ENCODE measurements around the gene DDX54. TPM values are rescaled to one million over a fixed set of nuclear protein-coding genes. Genes with fewer than 3 reads are reported as not detected.
"Not testable (repeated sequence)": the region's sequence is repeated elsewhere in the genome, so short reads cannot be mapped to it uniquely, and the experiment has no call there.

DDX54 gene
- total RNA-seq, 1 experiment from 2014 or later = 83.0 TPM

DNA sequence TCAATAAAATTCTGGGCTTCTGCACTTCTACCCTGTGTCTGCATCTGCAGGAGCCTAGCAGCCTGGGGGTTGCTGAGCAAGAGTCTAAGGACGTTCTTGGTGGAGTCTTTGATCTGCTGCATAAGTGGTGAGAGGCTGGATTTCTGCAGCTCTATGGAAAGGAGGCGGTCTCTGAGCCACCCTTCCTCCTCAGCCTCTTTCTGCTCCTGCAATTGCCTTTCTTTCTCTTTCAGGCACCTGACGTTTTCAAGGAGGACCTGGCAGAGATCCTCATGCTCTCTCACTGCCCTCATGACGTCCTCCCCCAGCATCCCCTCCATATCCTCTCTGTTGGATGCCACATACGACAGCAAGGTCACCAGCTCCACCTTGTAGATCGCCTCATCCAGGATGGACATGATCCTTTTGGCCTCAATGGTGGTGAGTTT, 22.3 kb upstream of the DDX54 start:
- Histone ChIP-seq H3K9ac (ENCODE audit: extremely low read depth, insufficient read length, low read length) (no peak overlapping the region), H3K79me2 (ENCODE audit: insufficient read depth, low read length) (no peaks in the 10 kb centered on the region), H2AFZ (ENCODE audit: low read length) (no peak overlapping the region), H3K9me3 (ENCODE audit: control insufficient read depth, low read depth, low read length) (no peaks in the 10 kb centered on the region), H3K4me2 (ENCODE audit: insufficient read depth, insufficient read length, low read length) (no peak overlapping the region), H3K56ac (ENCODE audit: insufficient read length, low read depth, low read length) (no peak overlapping the region), H4K8ac (replicated peaks; ENCODE audit: insufficient read length, low read depth, low read length) (no peak overlapping the region), H4K20me1 (ENCODE audit: control insufficient read depth, insufficient read depth, insufficient read length) (no peaks in the 10 kb centered on the region), H2BK12ac (ENCODE audit: insufficient read length, low read depth, low read length) (no peak overlapping the region), H2BK120ac (ENCODE audit: low read depth, low read length, poor library complexity, severe bottlenecking) (no peak overlapping the region), H4K5ac (ENCODE audit: insufficient read length, low read depth, low read length) (no peak overlapping the region), H2BK5ac (ENCODE audit: insufficient read length, low read length) (no peak overlapping the region), H2AK5ac (ENCODE audit: insufficient read length, low read length) (no peak overlapping the region), H3K23me2 (ENCODE audit: insufficient read length, low read depth, low read length, poor library complexity, severe bottlenecking) (no peaks in the 10 kb centered on the region), H2BK20ac (ENCODE audit: low read depth, low read length, poor library complexity, severe bottlenecking) (no peak overlapping the region), H3K14ac (ENCODE audit: insufficient read depth, low read length) (no peak overlapping the region), H3K18ac (ENCODE audit: insufficient read length, low read depth, low read length) (no peak overlapping the region), H3K79me1 (ENCODE audit: insufficient read depth, low read depth, low read length, poor library complexity, severe bottlenecking) (no peaks in the 10 kb centered on the region), H3K4me1 (ENCODE audit: insufficient read depth, low read length) (peaks cover 3% of the 10 kb centered on the region; the same call in 1 of the 2 replicates), H3K27ac (ENCODE audit: insufficient read length, low read depth, low read length) (no peak overlapping the region), H3T11ph (ENCODE audit: low read length) (no peak overlapping the region), H2BK15ac (ENCODE audit: low read depth, low read length) (no peak overlapping the region), H3K4ac (ENCODE audit: low read depth, low read length) (no peak overlapping the region), H4K91ac (ENCODE audit: insufficient read length, low read depth, low read length) (no peak overlapping the region), H3K23ac (ENCODE audit: insufficient read length, low read depth, low read length) (no peak overlapping the region), H3K27me3 (ENCODE audit: insufficient read depth, low read length) (no peaks in the 10 kb centered on the region)
- TF ChIP-seq, protein P1, sequence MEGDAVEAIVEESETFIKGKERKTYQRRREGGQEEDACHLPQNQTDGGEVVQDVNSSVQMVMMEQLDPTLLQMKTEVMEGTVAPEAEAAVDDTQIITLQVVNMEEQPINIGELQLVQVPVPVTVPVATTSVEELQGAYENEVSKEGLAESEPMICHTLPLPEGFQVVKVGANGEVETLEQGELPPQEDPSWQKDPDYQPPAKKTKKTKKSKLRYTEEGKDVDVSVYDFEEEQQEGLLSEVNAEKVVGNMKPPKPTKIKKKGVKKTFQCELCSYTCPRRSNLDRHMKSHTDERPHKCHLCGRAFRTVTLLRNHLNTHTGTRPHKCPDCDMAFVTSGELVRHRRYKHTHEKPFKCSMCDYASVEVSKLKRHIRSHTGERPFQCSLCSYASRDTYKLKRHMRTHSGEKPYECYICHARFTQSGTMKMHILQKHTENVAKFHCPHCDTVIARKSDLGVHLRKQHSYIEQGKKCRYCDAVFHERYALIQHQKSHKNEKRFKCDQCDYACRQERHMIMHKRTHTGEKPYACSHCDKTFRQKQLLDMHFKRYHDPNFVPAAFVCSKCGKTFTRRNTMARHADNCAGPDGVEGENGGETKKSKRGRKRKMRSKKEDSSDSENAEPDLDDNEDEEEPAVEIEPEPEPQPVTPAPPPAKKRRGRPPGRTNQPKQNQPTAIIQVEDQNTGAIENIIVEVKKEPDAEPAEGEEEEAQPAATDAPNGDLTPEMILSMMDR (conservative IDR thresholded peaks at IDR 0.05) = no peak
- H3K4me1 Mint-ChIP-seq = peaks cover 12 to 14% of the 10 kb centered on the region in 2 experiments
- no CpG with 5 or more reads among the region's 6 CpGs for WGBS (ENCODE audit: extremely low coverage, insufficient read length, low lambda C conversion rate)
- peak overlapping the region in 2 of 3 experiments; percentile 28 to 33; a peak in 2 of 7 replicates for H3K27ac Mint-ChIP-seq
- H3K4me3 Mint-ChIP-seq = no peak overlapping the region
- peaks cover 0 to 6% of the 10 kb centered on the region in 2 experiments; a peak in 1 of 5 replicates for H3K9me3 Mint-ChIP-seq
- no peaks in the 10 kb centered on the region; the same call in 1 of the 2 replicates for H3K27me3 Mint-ChIP-seq (ENCODE audit: low read depth)
- H3K36me3 Mint-ChIP-seq (ENCODE audit: insufficient read depth in 1 of 3, low read depth in 3 of 3) = peaks cover 2 to 13% (median 6%) of the 10 kb centered on the region in 3 experiments; a peak in 6 of 7 replicates
- no peak for DNase-seq

DNA sequence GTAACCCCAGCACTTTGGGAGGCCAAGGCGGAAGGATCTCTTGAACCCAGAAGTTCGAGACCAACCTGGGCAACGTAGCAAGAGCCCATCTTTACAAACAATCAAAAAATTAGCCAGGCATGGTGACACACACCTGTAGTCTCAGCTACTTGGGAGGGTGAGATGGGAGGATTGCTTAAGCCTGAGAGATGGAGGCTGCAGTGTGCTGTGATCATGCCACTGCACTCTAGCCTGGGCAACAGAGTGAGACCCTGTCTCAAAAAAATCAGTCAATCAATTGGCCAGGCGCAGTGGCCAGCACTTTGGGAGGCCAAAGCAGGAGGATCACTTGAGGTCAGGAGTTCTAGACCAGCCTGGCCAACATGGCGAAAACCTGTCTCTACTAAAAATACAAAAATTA, 21.5 kb upstream of the DDX54 start:
- H3K4me1 ChIP-seq (ENCODE audit: insufficient read depth, low read length); H4K91ac ChIP-seq (ENCODE audit: insufficient read length, low read depth, low read length); H2AK5ac ChIP-seq (ENCODE audit: insufficient read length, low read length); H2BK120ac ChIP-seq (ENCODE audit: low read depth, low read length, poor library complexity, severe bottlenecking); H2AFZ ChIP-seq (ENCODE audit: low read length); H2BK5ac ChIP-seq (ENCODE audit: insufficient read length, low read length); H4K20me1 ChIP-seq (ENCODE audit: control insufficient read depth, insufficient read depth, insufficient read length); H2BK20ac ChIP-seq (ENCODE audit: low read depth, low read length, poor library complexity, severe bottlenecking); H4K8ac ChIP-seq (replicated peaks; ENCODE audit: insufficient read length, low read depth, low read length); H3K79me1 ChIP-seq (ENCODE audit: insufficient read depth, low read depth, low read length, poor library complexity, severe bottlenecking); H3K27me3 ChIP-seq (ENCODE audit: insufficient read depth, low read length); H3K18ac ChIP-seq (ENCODE audit: insufficient read length, low read depth, low read length); H2BK15ac ChIP-seq (ENCODE audit: low read depth, low read length); H3K4me3 Mint-ChIP-seq; H3T11ph ChIP-seq (ENCODE audit: low read length); H3K27me3 Mint-ChIP-seq (ENCODE audit: low read depth); H3K79me2 ChIP-seq (ENCODE audit: insufficient read depth, low read length); H3K27ac ChIP-seq (ENCODE audit: insufficient read length, low read depth, low read length); H4K5ac ChIP-seq (ENCODE audit: insufficient read length, low read depth, low read length); DNase-seq; H3K14ac ChIP-seq (ENCODE audit: insufficient read depth, low read length); H2BK12ac ChIP-seq (ENCODE audit: insufficient read length, low read depth, low read length); H3K23ac ChIP-seq (ENCODE audit: insufficient read length, low read depth, low read length); H3K4me2 ChIP-seq (ENCODE audit: insufficient read depth, insufficient read length, low read length); H3K9ac ChIP-seq (ENCODE audit: extremely low read depth, insufficient read length, low read length); H3K9me3 Mint-ChIP-seq; H3K56ac ChIP-seq (ENCODE audit: insufficient read length, low read depth, low read length); H3K9me3 ChIP-seq (ENCODE audit: control insufficient read depth, low read depth, low read length); H3K4ac ChIP-seq (ENCODE audit: low read depth, low read length); H3K23me2 ChIP-seq (ENCODE audit: insufficient read length, low read depth, low read length, poor library complexity, severe bottlenecking): not testable (repeated sequence)
- Mint-ChIP-seq H3K27ac (peak overlapping the region in 1 of 3 experiments; percentile 1; a peak in 1 of 7 replicates), H3K4me1 (peaks cover 12 to 14% of the 10 kb centered on the region in 2 experiments), H3K36me3 (ENCODE audit: insufficient read depth in 1 of 3, low read depth in 3 of 3) (peaks cover 2 to 13% (median 6%) of the 10 kb centered on the region in 3 experiments; a peak in 6 of 7 replicates)
- no CpG with 5 or more reads among the region's 5 CpGs for WGBS (ENCODE audit: extremely low coverage, insufficient read length, low lambda C conversion rate)
